Activated B cell treated with CpG ODN at 0.5 μM for 24 hours (primary cell): ENCODE measurements around the gene PPP2R2C. TPM values are rescaled to one million over a fixed set of nuclear protein-coding genes. Genes with fewer than 3 reads are reported as not detected.

ENCODE experiments used
- ATAC-seq: fragments of 200-7000 bp; cut with Tn5 transposase; one replicate; pipeline ENCODE4 v1.10.0; 2021; ENCODE audit warnings: low read depth, mild to moderate bottlenecking, moderate library complexity
- CTCF ChIA-PET: fragments of 350-600 bp; sonication (Branson Sonifier 250); formaldehyde crosslinking; loops from one replicate; lab custom pipeline; 2021; ENCODE audit warnings: antibody characterized with exemption; lab: Charles Lee
- POLR2A ChIA-PET: fragments of 350-600 bp; sonication (Branson Sonifier 250); formaldehyde crosslinking; loops from one replicate; lab custom pipeline; 2021; ENCODE audit warnings: antibody characterized with exemption; lab: Charles Lee
- DNase-seq: peaks from one replicate; pipeline ENCODE4 v3.0.0; 2022
- H3K27ac Mint-ChIP-seq: one replicate; pipeline ENCODE4 v1.8.0; 2020; ENCODE audit warnings: mixed read lengths
- H3K27me3 Mint-ChIP-seq: one replicate; pipeline ENCODE4 v1.8.0; 2021; ENCODE audit warnings: mixed read lengths
- H3K36me3 Mint-ChIP-seq: one replicate; pipeline ENCODE4 v1.8.0; 2021; ENCODE audit warnings: low read depth, mixed read lengths
- H3K4me1 Mint-ChIP-seq: one replicate; pipeline ENCODE4 v1.8.0; 2021; ENCODE audit warnings: mixed read lengths
- H3K4me3 Mint-ChIP-seq: one replicate; pipeline ENCODE4 v1.8.0; 2020; ENCODE audit warnings: mild to moderate bottlenecking, mixed read lengths
- H3K9me3 Mint-ChIP-seq: one replicate; pipeline ENCODE4 v1.8.0; 2020; ENCODE audit warnings: mixed read lengths
- intact Hi-C: fragments of 100-400 bp; cut with micrococcal nuclease; formaldehyde crosslinking; loops from one replicate; pipeline ENCODE4 v1.15.1; 2024
- total RNA-seq: library from RNA; stranded (reverse); gene quantifications from 2 replicates; pipeline ENCODE4 v1.2.3, GENCODE V29; 2022
- TF ChIP-seq, protein P1 (sequence below): fragments of 200-600 bp; IDR thresholded peaks from one replicate; pipeline ENCODE4 v1.8.0; 2022; ENCODE audit warnings: antibody characterized with exemption, mild to moderate bottlenecking

Gene PPP2R2C
- total RNA-seq, 1 donor from 2014 or later, result not detected

DNA sequence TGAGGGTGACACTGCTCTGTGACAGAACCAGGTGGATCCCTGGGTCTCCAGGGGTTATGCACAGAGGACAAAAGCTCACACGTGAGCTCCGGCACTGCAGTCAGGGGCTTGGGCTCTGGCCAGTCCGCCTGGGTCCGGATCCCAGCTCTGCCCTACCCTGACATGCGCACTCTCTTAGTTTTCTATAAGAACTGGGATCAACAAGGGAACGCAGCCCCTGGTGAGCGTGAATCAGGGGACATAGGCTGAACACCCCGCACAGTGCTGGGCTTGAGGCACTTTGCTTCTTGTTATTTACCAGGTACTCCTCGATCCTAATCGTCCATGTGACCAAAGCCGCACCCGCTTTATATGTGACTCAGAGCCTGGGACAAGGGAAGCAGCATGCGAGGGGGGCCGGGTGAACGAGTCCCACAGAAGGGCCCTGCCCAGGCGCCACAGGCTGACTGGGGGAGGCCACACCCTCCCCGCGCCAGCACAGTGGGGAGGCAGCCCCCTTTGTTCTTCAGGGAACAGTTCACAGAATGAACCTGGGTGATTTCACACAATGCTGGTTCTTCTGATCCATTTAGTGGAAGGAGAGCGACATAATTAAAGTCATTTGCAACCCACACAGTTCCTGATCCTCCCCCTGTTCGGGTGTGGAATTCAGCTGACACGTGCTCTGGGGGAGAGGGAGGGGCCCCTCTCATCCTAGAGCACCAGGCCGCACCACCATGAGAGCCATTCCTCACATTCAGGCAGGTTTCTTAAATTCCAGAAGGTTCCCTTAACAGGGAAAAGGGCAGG lies 147.2 kb downstream of the PPP2R2C start:
- no peak for ATAC-seq
- H3K27me3 Mint-ChIP-seq, result peaks cover 46% of the 10 kb centered on the region
- H3K27ac Mint-ChIP-seq, result no peak overlapping the region
- no peak overlapping the region for H3K4me3 Mint-ChIP-seq
- intact Hi-C loops, result no loop called here
- no peak for DNase-seq
- H3K9me3 Mint-ChIP-seq, result no peaks in the 10 kb centered on the region
- ChIA-PET CTCF (interaction anchor here (12.0 kb wide), 1 partner anchor 75 kb away, joined by 232 read pairs; no protein-coding TSS in a partner anchor), POLR2A (no interaction called here)
- no peaks in the 10 kb centered on the region for H3K4me1 Mint-ChIP-seq
- H3K36me3 Mint-ChIP-seq, result no peaks in the 10 kb centered on the region
- TF ChIP-seq, protein P1, sequence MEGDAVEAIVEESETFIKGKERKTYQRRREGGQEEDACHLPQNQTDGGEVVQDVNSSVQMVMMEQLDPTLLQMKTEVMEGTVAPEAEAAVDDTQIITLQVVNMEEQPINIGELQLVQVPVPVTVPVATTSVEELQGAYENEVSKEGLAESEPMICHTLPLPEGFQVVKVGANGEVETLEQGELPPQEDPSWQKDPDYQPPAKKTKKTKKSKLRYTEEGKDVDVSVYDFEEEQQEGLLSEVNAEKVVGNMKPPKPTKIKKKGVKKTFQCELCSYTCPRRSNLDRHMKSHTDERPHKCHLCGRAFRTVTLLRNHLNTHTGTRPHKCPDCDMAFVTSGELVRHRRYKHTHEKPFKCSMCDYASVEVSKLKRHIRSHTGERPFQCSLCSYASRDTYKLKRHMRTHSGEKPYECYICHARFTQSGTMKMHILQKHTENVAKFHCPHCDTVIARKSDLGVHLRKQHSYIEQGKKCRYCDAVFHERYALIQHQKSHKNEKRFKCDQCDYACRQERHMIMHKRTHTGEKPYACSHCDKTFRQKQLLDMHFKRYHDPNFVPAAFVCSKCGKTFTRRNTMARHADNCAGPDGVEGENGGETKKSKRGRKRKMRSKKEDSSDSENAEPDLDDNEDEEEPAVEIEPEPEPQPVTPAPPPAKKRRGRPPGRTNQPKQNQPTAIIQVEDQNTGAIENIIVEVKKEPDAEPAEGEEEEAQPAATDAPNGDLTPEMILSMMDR, result no peak

DNA sequence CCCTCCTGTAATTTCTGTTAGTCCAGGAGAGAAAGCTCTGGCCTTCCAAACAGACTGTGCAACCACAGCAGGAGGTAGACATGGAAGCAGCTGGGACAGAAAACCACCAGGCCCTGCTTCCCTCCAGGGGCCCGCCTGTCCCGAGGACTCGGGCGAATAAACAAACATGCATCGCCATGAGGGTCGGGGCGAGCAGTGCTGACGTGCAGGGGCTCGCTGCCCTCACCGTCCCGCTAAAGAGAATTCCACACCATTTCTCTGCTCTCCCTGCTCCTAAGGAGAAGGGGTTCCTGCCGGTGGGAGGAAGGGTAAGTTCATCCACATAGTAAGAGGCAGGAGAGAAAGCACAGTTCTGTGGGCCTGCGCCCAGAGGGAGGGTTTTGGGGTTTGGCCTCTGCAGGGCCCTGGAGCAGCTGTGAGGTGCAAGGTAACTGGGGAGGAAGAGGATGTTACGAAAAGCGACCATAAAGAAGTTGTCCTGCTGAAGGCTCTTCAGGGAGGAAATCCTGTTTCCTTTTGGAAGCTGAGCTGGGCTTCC lies 147.9 kb downstream of the PPP2R2C start:
- CTCF ChIA-PET, result interaction anchor here (12.0 kb wide), 1 partner anchor 74 kb away, joined by 232 read pairs; no protein-coding TSS in a partner anchor
- Mint-ChIP-seq H3K4me3 (no peak overlapping the region), H3K4me1 (no peaks in the 10 kb centered on the region), H3K9me3 (no peaks in the 10 kb centered on the region), H3K36me3 (no peaks in the 10 kb centered on the region), H3K27ac (no peak overlapping the region), H3K27me3 (peaks cover 49% of the 10 kb centered on the region)
- DNase-seq, result no peak
- ATAC-seq, result no peak
- TF ChIP-seq, protein P1, result no peak
- POLR2A ChIA-PET, result no interaction called here
- intact Hi-C loops, result no loop called here

DNA sequence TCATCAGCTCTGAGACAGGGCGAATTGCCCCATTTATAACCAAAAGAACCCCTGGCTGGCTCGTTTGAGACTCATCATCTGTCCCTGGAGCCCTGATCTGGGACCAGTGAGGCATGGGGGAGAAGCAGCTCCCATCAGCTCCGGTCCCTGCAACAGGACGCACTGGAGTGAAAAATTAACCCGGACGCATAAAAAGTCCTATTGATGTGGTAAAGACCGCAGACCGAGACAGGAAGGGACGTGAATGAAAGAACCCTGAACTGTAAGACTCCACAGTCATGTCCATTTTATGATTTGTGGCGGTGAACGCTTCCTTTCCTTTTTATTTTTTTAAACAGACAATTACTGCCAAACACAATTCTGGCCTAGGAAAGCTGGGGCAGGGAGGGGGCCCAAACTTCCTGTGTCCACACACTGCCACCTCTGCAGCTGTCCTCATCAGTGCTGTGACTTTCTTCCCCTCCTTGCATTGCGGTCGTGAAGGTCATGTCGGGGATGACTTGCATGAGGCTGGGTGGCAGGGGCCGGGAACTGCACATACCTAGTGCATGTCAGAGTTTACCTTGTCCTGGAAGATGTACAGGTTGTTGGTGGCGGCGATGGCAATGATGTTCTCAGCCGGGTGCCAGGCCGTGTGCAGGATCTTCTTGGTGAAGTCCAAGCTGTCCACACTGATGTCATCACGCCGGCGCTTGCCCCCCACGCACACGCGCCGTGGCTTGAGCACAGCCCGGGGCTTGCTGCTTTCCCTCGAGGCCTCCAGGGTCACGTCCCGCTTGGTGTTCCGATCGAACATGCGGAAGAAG lies 149.4 kb downstream of the PPP2R2C start:
- H3K9me3 Mint-ChIP-seq, result no peaks in the 10 kb centered on the region
- TF ChIP-seq, protein P1, result no peak
- H3K4me3 Mint-ChIP-seq, result no peak overlapping the region
- H3K4me1 Mint-ChIP-seq, result no peaks in the 10 kb centered on the region
- no peak overlapping the region for H3K27ac Mint-ChIP-seq
- ATAC-seq (no peak), DNase-seq (no peak)
- no peaks in the 10 kb centered on the region for H3K36me3 Mint-ChIP-seq
- H3K27me3 Mint-ChIP-seq, result peaks cover 46% of the 10 kb centered on the region
- POLR2A ChIA-PET, result no interaction called here
- intact Hi-C loops, result no loop called here
- CTCF ChIA-PET, result interaction anchor here (12.0 kb wide), 1 partner anchor 72 kb away, joined by 232 read pairs; no protein-coding TSS in a partner anchor

DNA sequence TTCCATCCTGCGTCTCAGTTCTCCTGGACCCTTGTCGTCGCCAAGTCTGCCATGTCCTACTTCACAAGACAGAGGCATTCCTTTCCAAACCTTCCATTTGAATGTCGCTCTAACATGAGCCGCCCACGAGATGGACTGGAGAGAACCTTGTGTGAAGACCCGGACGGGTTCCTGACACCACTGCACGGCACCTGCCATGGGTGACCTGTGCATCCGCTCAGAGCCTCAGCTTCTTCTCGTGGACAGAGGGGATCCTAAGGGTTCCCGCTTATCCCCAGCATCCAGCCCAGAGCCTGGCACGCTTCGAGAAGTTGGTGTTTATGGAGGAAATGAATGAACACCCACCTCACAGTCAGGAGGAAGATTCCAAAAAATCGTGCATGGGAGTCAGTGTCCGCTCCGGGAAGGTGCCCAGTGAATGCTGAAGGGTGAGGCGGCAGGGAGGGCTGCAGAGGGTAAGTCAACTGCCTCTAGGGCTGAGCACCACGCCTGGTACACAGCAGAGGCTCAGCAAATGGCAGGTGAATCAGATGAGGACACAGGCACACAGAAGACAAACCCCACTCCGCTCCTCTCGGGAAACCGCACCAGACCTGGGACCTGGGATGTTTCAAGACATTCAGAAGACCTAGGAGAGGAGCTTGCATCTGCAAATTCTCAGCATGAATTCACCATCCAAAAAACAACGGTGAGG lies 150.2 kb downstream of the PPP2R2C start:
- H3K4me3 Mint-ChIP-seq, result no peak overlapping the region
- no peaks in the 10 kb centered on the region for H3K9me3 Mint-ChIP-seq
- H3K4me1 Mint-ChIP-seq, result no peaks in the 10 kb centered on the region
- H3K27ac Mint-ChIP-seq, result no peak overlapping the region
- H3K27me3 Mint-ChIP-seq, result peaks cover 46% of the 10 kb centered on the region
- CTCF ChIA-PET, result interaction anchor here (2.8 kb wide), 1 partner anchor 71 kb away, joined by 10 read pairs; no protein-coding TSS in a partner anchor
- POLR2A ChIA-PET, result no interaction called here
- TF ChIP-seq, protein P1, result no peak
- intact Hi-C loops, result no loop called here
- ATAC-seq (no peak), DNase-seq (no peak)
- H3K36me3 Mint-ChIP-seq, result no peaks in the 10 kb centered on the region
